Measurements from ENCODE around the gene RAD51C.
"Not testable (repeated sequence)": the region's sequence is repeated elsewhere in the genome, so short reads cannot be mapped to it uniquely, and the experiment has no call there.

The RAD51C gene

GRCh38 chr17:58692239-58693055, at the start of gene RAD51C:
RAD51C (plus strand) TSS chr17:58692602; CDS start chr17:58692644, 42 bp downstream.
- DNase-seq (ENCODE audit: low spot score), result peak; percentile 85
- POLR2A ChIA-PET (ENCODE audit: low non-redundant PET), result interaction anchor here (0.6 to 1.3 kb wide), 5 partner anchors 33 to 557 kb away, joined by 3 to 7 read pairs (median 5); no protein-coding TSS in a partner anchor
- H3K27ac ChIP-seq, result peak within 1 kb of the TSS; percentile 94
- CTCF ChIA-PET, result interaction anchor here (0.6 to 1.1 kb wide), 3 partner anchors 27 to 174 kb away, joined by 3 to 5 read pairs (median 4); no protein-coding TSS in a partner anchor
- no peak for TF ChIP-seq CTCF (conservative IDR thresholded peaks at IDR 0.05; ENCODE audit: low read depth)

GRCh38 chr17:58643147-58643546, 49.3 kb upstream of the RAD51C start:
- no peak for TF ChIP-seq CTCF (conservative IDR thresholded peaks at IDR 0.05; ENCODE audit: low read depth)
- POLR2A ChIA-PET (ENCODE audit: low non-redundant PET), result interaction anchor here (0.5 to 1.0 kb wide), 2 partner anchors 11 to 23 kb away, joined by 3 to 6 read pairs; no protein-coding TSS in a partner anchor
- peak; percentile 33 for DNase-seq (ENCODE audit: low spot score)
- H3K27ac ChIP-seq, result no peak overlapping the region
- CTCF ChIA-PET, result interaction anchor here (0.6 kb wide), 1 partner anchor 967 kb away, joined by 3 read pairs; no protein-coding TSS in a partner anchor

GRCh38 chr17:58648236-58648635, 44.2 kb upstream of the RAD51C start:
- TF ChIP-seq CTCF (conservative IDR thresholded peaks at IDR 0.05; ENCODE audit: low read depth), result no peak
- ChIA-PET POLR2A (ENCODE audit: low non-redundant PET) (no interaction called here), CTCF (interaction anchor here (0.6 kb wide), 1 partner anchor 475 kb away, joined by 5 read pairs; no protein-coding TSS in a partner anchor)
- no peak for DNase-seq (ENCODE audit: low spot score)
- no peak overlapping the region for H3K27ac ChIP-seq

- CTCF ChIA-PET, result interaction anchor here (0.7 kb wide), 1 partner anchor 342 kb away, joined by 3 read pairs; no protein-coding TSS in a partner anchor
- POLR2A ChIA-PET (ENCODE audit: low non-redundant PET), result interaction anchor here (0.7 kb wide), 1 partner anchor 32 kb away, joined by 3 read pairs; no protein-coding TSS in a partner anchor
- 0 out of 2 replicates have a peak overlapping the region, but pooled peaks have one; percentile 14 for H3K27ac ChIP-seq
- DNase-seq (ENCODE audit: low spot score), result not testable (repeated sequence)
Measured at GRCh38 chr17:58657962-58658803, 34.2 kb upstream of the RAD51C start.

GRCh38 chr17:58658804-58659713, 33.3 kb upstream of the RAD51C start:
- POLR2A ChIA-PET (ENCODE audit: low non-redundant PET), result interaction anchor here (0.7 to 1.0 kb wide), 2 partner anchors 31 to 34 kb away, joined by 3 to 5 read pairs; partner anchors contain the start of gene RAD51C
- TF ChIP-seq CTCF (conservative IDR thresholded peaks at IDR 0.05; ENCODE audit: low read depth), result no peak
- H3K27ac ChIP-seq, result no peak overlapping the region; the same call in 1 of the 2 replicates
- CTCF ChIA-PET, result interaction anchor here (0.7 to 1.3 kb wide), 3 partner anchors 71 to 341 kb away, joined by 3 read pairs; no protein-coding TSS in a partner anchor
- peak; percentile 85 for DNase-seq (ENCODE audit: low spot score)

GRCh38 chr17:58659714-58660084, 32.7 kb upstream of the RAD51C start:
- POLR2A ChIA-PET (ENCODE audit: low non-redundant PET), result interaction anchor here (1.0 kb wide), 1 partner anchor 33 kb away, joined by 5 read pairs; the partner anchor contains the start of gene RAD51C
- CTCF ChIA-PET, result interaction anchor here (0.9 to 1.3 kb wide), 2 partner anchors 71 to 141 kb away, joined by 3 read pairs; no protein-coding TSS in a partner anchor
- H3K27ac ChIP-seq; DNase-seq (ENCODE audit: low spot score): not testable (repeated sequence)

All from RWPE1 (cell line).